ENCODE data around the gene PRKAG2.
"Not testable (repeated sequence)": the region's sequence is repeated elsewhere in the genome, so short reads cannot be mapped to it uniquely, and the experiment has no call there.

PRKAG2 gene

GRCh38 chr7:151832656-151833055 lies 44.3 kb downstream of the PRKAG2 start:
- DNase-seq = no peak

- DNase-seq = no peak
These were observed 44.8 kb downstream of the PRKAG2 start for GRCh38 chr7:151832138-151832537.

GRCh38 chr7:151831606-151832005 lies 45.3 kb downstream of the PRKAG2 start:
- DNase-seq = no peak

GRCh38 chr7:151830121-151830830 lies 46.6 kb downstream of the PRKAG2 start:
- no peak for DNase-seq

GRCh38 chr7:151829707-151830106 lies 47.2 kb downstream of the PRKAG2 start:
- no peak for DNase-seq

DNA sequence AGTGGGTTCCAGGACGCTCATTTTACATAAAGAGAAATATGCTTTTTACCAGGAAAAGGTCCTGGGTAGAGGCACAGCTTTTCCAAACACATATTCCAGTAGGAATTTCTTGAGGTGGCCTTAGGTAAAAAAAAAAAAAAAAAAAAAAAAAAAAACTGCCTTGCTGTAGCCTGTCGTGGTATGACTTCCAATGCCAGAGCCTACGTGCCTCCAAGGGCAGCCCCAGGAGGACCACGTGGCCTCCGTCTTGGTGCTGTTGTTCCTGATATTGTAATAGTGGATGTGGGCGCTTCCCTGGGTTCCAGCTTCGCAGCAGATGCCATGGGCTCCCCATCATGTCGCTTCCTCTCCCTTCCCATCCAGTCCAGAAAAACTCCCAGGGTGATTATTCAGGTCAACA lies 49.3 kb downstream of the PRKAG2 start:
- DNase-seq = no peak

DNA sequence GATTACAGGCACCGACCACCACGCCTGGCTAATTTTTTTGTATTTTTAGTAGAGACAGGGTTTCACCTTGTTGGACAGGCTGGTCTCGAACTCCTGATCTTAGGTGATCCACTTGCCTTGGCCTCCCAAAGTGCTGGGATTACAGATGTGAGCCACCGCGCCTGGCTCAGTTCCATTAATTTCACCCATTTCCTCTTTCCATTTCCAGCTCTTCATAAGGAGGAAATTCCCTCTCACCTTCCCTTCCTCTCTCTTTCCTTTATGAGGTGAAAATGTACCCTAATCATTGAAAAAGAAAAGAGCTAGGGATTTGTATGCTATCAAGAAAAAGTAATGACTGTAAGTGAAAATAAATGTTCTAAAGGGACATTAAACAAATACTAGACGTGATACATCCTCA lies 50.6 kb downstream of the PRKAG2 start:
- not testable (repeated sequence) for DNase-seq

- DNase-seq = no peak
These were observed 51.2 kb downstream of the PRKAG2 start for GRCh38 chr7:151825721-151826120.

DNA sequence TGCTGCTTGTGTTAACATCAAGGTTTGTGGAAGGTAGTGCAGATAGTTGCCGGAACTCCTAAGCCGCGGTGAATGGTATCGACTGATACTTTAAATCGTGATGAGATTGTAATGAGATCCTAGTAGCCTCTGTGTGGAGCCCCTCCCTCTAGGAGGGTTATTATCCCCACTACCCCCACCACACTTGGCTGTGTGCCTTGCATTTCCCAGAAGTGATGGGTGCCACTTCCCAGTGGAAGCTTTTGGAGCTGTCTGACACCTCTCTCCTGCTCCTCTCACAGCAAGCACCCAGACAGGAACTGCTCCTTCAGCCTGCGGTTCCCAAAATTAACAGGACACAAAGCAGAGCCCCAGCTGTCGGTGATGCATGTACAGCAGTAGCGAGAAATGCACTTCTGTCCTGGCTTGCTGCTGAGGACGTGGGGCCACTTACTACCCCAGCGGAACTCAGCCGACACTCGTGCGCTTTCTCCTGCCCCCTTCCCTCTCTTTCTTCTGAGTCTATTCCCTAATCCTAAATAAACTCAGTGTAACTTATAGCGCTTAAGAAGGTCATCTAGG lies 52.5 kb downstream of the PRKAG2 start:
- no peak for DNase-seq

GRCh38 chr7:151823566-151824372 lies 53.1 kb downstream of the PRKAG2 start:
- no peak for DNase-seq

DNA sequence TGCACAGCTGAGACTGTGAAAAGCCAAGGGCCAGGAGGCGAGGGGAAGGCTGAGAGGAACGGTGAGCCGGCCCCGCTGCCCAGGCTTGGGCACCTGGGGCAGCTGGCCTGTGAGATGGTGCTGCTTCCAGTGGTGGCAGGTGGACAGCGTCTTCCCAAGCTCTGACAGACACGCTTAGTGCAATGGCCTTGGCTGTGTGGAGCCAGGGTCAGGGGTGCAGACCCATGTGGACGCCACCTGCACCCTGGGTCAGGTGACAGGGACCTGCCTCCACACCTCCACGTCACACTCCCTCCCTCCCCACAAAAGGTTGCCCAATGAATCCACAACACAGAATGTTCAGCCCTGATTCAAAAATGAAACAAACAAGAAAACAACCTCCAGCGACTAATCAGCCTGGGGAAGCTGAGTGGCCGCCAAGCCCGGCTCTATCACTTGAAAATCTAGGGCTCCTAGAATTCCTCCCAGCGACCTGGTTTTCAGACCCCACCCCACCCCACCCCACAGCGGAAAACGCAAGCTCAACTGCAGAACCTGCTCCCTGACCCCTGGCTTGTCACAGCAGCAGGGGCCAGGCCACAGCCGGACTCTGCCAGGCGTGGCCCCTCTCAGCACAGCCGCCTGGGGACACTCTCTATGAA lies 54.3 kb downstream of the PRKAG2 start:
- no peak for DNase-seq

- no peak for DNase-seq
These were observed 54.9 kb downstream of the PRKAG2 start for GRCh38 chr7:151821806-151822540.

DNA sequence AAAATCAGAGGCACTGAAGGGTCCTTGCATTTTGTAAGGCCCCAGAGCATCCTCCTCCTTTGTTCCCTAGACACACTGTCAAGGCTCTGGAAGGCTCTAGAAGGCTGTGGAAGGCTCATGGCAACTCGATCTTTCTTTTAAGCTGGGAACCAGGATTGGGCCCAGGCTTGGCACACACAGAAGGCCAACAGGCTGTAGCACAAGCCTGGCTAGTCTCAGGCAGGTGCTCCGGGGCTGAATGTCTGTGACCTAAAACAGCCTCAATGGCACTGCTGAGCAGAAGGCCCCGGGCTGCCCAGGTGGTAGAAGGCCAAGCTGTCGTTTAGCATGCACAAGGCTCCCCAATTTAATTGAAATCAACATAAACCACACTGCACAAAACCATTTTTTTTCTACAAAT lies 55.7 kb downstream of the PRKAG2 start:
- DNase-seq = no peak

- DNase-seq = no peak
These were observed 56.3 kb downstream of the PRKAG2 start for GRCh38 chr7:151820491-151821105.

DNA sequence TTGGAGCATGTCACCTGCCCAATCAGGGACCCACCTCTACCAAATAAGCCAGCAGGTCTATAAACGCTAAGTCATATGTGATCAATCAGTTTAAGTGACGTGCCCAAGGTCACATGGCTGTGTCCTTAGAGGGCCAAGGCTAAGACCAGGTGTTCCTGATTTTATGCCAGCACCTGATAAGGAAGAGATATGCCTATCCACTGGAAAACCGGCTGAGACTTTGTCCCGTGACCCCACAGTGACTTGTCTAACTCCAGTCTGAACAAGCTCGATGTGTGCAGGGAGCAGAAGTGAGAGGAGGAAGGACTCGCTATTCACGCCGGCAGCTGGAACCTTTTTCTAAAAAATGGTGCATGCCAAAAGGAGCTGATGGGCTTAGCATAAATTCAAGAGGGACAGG lies 57.0 kb downstream of the PRKAG2 start:
- no peak for DNase-seq

- DNase-seq = no peak
These were observed 58.0 kb downstream of the PRKAG2 start for GRCh38 chr7:151818674-151819519.

- DNase-seq = no peak
These were observed 58.8 kb downstream of the PRKAG2 start for GRCh38 chr7:151817981-151818673.

- no peak for DNase-seq
These were observed 59.6 kb downstream of the PRKAG2 start for GRCh38 chr7:151817315-151817690.

GRCh38 chr7:151816562-151817314 lies 60.2 kb downstream of the PRKAG2 start:
- no peak for DNase-seq

DNA sequence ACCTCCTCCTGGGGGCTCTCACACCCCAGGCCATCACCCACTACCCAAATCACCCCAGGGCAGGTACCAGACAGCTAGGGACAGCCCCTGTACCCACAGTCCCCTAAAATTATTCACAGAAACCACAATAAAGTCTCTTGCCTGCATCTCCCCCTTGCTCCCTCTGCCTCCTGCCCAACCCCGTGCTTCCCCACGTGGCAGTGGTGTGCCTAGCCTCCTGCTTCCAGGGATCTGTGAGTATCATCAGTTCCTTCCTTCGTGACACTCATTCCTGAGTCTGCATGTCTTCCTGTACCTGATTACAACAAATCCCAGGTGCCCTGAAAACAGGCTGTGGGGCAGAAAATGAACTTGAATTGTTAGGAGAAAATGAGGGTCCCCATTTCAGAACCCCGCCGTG lies 61.5 kb downstream of the PRKAG2 start:
- no peak for DNase-seq
